Measurements from ENCODE around the gene UBE2D2. TPM values are rescaled to one million over a fixed set of nuclear protein-coding genes. Genes with fewer than 3 reads are reported as not detected.
"Not testable (repeated sequence)": the region's sequence is repeated elsewhere in the genome, so short reads cannot be mapped to it uniquely, and the experiment has no call there.

Gene UBE2D2
- 100 to 1,000 TPM; 105 to 132 TPM for total RNA-seq
- long read RNA-seq, donor 1, transcript UBE2D2-202 (7 exons, 2,702 nt) = major isoform, 33 of 45 reads
- long read RNA-seq, donor 1, partial matches to known transcripts = 0 of 45 reads
- long read RNA-seq, donor 1, other reads (novel, unspliced or antisense) = 12 of 45 reads
- long read RNA-seq, donor 2, transcript UBE2D2-202 (7 exons, 2,702 nt) = major isoform, 132 of 151 reads
- long read RNA-seq, donor 2, partial matches to known transcripts = 4 of 151 reads
- long read RNA-seq, donor 2, other reads (novel, unspliced or antisense) = 15 of 151 reads

DNA sequence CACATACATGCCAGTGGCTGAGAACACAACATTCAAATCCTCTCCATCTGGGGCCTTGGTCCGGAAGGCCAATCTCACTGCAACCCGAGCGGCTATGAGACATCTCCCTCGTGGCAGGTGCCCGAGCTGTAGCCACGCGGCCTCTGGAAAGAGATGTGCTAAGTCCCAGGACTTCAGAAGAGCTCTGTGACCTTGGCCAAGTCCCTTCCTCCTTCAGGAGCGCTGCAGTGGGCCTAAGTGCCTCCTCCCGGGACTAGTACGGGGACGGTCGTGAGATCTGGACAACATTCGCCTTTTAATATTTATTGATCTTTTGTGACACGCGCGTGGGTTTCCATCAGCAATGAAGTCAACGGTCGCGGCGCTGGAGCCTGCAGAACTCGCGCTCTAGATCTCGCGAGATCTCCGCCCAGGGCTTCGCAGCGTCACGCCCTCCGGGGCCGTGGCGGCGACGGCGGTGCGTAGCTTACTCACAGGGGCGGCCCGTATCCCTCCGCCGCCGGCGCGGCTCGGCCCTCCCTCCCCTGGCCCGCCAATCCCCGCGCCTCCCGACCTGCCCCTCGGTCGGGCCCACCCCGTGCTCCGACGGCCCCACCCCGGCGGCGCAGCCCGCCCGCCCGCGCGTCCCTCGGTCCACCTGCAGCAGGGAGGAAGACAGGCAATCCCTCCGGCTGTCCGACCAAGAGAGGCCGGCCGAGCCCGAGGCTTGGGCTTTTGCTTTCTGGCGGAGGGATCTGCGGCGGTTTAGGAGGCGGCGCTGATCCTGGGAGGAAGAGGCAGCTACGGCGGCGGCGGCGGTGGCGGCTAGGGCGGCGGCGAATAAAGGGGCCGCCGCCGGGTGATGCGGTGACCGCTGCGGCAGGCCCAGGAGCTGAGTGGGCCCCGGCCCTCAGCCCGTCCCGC lies at the start of gene UBE2D2:
UBE2D2 (plus strand) TSS at position 588 of the 903 bp plus-strand sequence. CDS start 453 bp downstream, outside the sequence.
- DNase-seq (ENCODE audit: low spot score) = peak; percentile 99
- intact Hi-C loops (cut with DNase I) = no loop called here

GRCh38 chr5:139512786-139513390 lies 48.3 kb upstream of the UBE2D2 start:
- DNase-seq (ENCODE audit: low spot score) = no peak
- intact Hi-C loops (cut with DNase I) = loop anchor here in 1 of 2 donors (5.0 kb wide), 1 partner anchor 91 kb away; no protein-coding TSS in a partner anchor

- intact Hi-C loops (cut with DNase I) = loop anchor here in 1 of 2 donors (5.0 kb wide), 1 partner anchor 91 kb away; no protein-coding TSS in a partner anchor
- DNase-seq (ENCODE audit: low spot score) = peak; percentile 92
These were observed 47.7 kb upstream of the UBE2D2 start for GRCh38 chr5:139513434-139513833.

DNA sequence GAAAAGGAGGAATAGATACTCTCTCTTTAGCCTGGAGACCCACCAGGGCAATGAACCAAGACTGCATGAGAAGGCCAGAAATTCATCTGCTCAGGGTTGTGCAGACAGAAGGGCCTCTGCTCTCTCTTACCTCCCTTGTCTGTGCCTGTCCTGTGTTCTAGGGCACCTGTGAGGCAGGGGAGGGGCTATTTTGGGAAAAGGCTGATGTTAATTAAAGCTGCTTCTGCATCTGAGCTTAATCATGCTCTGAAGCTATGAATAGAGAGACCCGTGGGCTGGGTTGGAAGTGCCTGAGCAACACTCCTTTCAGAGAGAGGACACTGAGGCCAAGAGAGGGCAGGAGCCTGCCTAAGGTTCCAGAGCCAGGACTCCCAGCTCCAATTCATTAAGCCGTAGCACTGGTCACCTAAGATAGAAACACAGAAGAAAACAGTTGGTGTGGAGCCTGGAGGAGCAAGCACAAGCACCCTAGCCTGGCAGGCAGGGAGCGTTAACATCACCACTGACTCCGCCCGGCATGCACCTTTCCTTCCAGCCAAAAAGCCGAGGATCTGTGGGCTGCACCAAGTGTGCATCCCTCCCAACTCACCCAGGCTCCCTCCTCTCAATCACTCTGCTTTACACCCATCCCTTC lies 47.2 kb upstream of the UBE2D2 start:
- DNase-seq (ENCODE audit: low spot score) = no peak
- intact Hi-C loops (cut with DNase I) = loop anchor here in 1 of 2 donors (5.0 kb wide), 1 partner anchor 92 kb away; no protein-coding TSS in a partner anchor

- DNase-seq (ENCODE audit: low spot score) = no peak
- intact Hi-C loops (cut with DNase I) = loop anchor here in 1 of 2 donors (5.0 kb wide), 1 partner anchor 92 kb away; no protein-coding TSS in a partner anchor
These were observed 46.7 kb upstream of the UBE2D2 start for GRCh38 chr5:139514486-139514856.

DNA sequence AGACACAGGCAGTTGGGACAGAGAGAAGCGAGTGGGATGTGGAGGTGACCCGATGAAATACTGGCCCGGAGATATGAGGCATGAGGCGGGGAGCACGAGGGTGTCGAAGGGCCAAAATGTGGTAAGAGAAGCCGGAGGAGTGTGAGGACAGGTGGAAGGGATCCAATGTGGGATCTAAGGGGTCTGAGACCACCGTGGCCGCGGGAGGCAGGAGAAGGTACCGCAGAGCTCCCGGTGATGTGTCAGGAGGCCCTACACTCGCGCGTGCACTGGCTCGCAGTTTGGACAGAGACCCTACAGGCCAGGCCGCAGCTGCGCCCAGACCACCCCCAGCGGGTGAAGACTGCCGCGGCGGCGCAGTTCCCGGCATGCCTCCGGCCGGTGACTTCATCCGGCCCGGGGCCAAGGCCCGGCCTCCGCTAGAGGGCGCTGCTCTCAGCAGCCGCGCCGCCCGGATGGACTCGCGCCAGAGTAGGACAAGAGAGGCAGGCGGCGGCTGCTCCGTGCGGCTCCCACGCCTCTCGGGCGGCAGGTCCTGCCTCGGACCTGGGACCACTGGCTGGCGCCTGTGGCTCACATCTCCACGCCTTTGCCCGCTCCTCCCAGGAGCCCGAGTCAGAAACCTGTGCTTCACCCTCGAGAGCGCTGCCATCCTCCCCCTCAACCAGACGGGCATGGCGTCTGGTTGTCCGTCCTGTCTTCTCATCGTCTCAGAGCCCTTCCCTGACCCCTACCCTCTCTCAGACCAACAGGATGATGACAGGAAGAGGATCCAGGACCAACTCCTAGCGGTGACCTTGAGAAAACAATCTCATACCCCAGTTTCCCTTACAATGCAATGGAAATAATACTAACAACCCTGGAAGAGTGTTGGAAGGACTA lies 43.2 kb upstream of the UBE2D2 start:
- intact Hi-C loops (cut with DNase I) = loop anchor here in 1 of 2 donors (5.0 kb wide), 1 partner anchor 81 kb away; the partner anchor contains the start of gene DNAJC18
- peak; percentile 97 for DNase-seq (ENCODE audit: low spot score)

GRCh38 chr5:139523635-139524445 lies 37.3 kb upstream of the UBE2D2 start:
- intact Hi-C loops (cut with DNase I) = no loop called here

DNA sequence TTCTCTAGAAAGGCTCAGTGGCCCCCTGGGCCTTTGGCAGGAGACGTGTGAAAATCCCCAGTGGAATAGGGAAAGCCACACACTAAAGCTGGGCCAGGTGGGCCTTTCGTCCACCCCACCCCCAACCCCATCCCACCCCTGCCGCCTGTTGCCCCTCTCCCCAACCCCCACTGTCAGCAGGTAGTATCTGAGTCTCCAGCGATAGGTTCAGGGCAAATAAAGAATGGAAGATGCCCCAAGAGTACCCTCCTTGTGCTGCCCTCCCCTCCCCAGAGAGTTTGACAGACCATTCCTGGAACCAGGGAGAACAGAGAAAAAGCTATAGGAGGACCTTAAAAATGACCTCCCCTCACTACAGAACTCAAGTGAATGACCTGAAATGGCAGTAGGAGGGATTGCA lies 36.7 kb upstream of the UBE2D2 start:
- no peak for DNase-seq (ENCODE audit: low spot score)
- intact Hi-C loops (cut with DNase I) = no loop called here

More at GRCh38 chr5:139523635-139524445, 37.3 kb upstream of the UBE2D2 start:
- no peak for DNase-seq (ENCODE audit: low spot score)

DNA sequence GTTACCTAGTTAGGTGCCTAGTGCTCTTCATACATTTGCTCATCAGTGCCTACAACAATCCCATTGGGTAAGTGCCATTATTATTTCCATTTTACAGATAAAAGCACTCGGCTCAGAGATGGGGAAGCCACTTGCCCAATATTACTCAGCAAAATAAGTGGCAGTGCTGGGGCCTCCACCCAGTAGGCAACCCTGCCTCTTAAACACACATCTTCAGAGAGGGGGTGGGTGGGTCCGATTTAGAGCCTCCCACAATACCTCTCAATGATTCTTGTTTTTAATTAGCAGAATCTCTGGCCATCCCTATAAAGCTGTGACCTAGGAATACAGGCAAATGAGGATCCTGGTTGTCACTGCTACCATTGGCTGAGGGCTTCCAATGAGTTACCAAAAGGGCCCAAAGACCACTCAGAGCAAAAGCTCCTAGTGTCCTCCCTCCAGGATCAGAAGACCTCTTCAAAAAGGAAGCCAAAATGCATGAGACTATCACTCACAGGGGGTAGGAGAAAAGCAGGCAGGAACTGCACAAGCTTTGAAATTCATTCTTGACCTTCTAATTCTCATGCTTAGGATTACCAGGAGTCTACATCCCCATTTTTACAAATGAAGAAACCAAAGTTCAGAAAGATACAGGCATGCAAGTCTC lies 36.1 kb upstream of the UBE2D2 start:
- no peak for DNase-seq (ENCODE audit: low spot score)
- intact Hi-C loops (cut with DNase I) = no loop called here

DNA sequence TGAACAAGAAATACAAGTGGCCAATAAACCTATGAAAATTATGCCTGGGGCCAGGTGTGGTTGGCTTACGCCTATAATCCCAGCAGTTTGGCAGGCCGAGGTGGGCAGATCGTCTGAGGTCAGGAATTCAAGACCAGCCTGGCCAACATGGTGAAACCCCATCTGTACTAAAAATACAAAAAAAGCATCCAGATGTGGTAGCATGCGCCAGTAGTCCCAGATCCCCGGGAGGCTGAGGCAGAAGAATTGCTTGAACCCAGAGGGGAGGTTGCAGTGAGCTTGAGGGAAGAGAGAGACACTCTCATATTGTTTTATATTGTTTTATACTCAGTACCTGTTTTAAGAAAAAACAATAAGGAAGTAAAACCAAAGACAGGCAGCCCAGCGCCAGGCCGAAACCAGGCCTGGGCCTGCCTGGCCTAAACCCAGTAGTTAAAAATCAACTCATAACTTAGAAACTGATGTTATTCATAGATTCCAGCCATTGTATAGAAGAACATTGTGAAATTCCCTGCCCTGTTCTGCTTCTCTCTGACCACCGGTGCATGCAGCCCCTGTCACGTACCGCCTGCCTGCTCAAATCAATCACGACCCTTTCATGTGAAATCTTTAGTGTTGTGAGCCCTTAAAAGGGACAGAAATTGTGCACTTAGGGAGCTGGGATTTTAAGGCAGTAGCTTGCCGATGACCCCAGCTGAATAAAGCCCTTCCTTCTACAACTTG lies 35.4 kb upstream of the UBE2D2 start:
- intact Hi-C loops (cut with DNase I); DNase-seq (ENCODE audit: low spot score): not testable (repeated sequence)

GRCh38 chr5:139526309-139527089 lies 34.6 kb upstream of the UBE2D2 start:
- DNase-seq (ENCODE audit: low spot score); intact Hi-C loops (cut with DNase I): not testable (repeated sequence)

- DNase-seq (ENCODE audit: low spot score); intact Hi-C loops (cut with DNase I): not testable (repeated sequence)
These were observed 34.1 kb upstream of the UBE2D2 start for GRCh38 chr5:139527090-139527470.

- DNase-seq (ENCODE audit: low spot score); intact Hi-C loops (cut with DNase I): not testable (repeated sequence)
These were observed 33.2 kb upstream of the UBE2D2 start for GRCh38 chr5:139527896-139528467.

GRCh38 chr5:139528695-139529094 lies 32.4 kb upstream of the UBE2D2 start:
- intact Hi-C loops (cut with DNase I); DNase-seq (ENCODE audit: low spot score): not testable (repeated sequence)

- DNase-seq (ENCODE audit: low spot score); intact Hi-C loops (cut with DNase I): not testable (repeated sequence)
These were observed 31.1 kb upstream of the UBE2D2 start for GRCh38 chr5:139530079-139530478.

Data from posterior vena cava (tissue), 2 donors.